Loucy (cell line): ENCODE measurements around the gene CTNNA2.

Experiments used
- H2AFZ ChIP-seq: fragments of 200-600 bp; sonication (generic); 2 replicates; pipeline ENCODE4 v1.6.0; 2016; ENCODE audit warnings: antibody characterized with exemption, mild to moderate bottlenecking, low read length, moderate library complexity
- H3F3A ChIP-seq: fragments of 200-600 bp; 2 replicates; pipeline ENCODE4 v1.6.0; 2016; ENCODE audit warnings: antibody characterized with exemption, low read depth, mild to moderate bottlenecking
- H3K27me3 ChIP-seq: fragments of 200-600 bp; sonication (generic); 2 replicates; pipeline ENCODE4 v1.6.1; 2014; ENCODE audit warnings: low read length, mild to moderate bottlenecking; ENCODE audit not compliant: insufficient read depth, poor library complexity, severe bottlenecking
- H3K36me3 ChIP-seq: fragments of 200-600 bp; sonication (generic); 2 replicates; pipeline ENCODE4 v1.6.1; 2016; ENCODE audit warnings: low read length; ENCODE audit not compliant: insufficient read depth
- H3K4me1 ChIP-seq: fragments of 200-600 bp; sonication (generic); 2 replicates; pipeline ENCODE4 v1.5.1; 2014; ENCODE audit warnings: low read length, mild to moderate bottlenecking; ENCODE audit not compliant: insufficient read depth, poor library complexity, severe bottlenecking
- H3K4me2 ChIP-seq: fragments of 200-600 bp; sonication (generic); 2 replicates; pipeline ENCODE4 v1.6.0; 2014; ENCODE audit warnings: antibody characterized with exemption, low read length, low read depth, mild to moderate bottlenecking; ENCODE audit not compliant: poor library complexity, severe bottlenecking
- H3K4me3 ChIP-seq: fragments of 200-600 bp; sonication (generic); 2 replicates; pipeline ENCODE4 v1.5.1; 2014; ENCODE audit warnings: low read length, mild to moderate bottlenecking, mixed read lengths; ENCODE audit not compliant: poor library complexity, severe bottlenecking
- H3K79me2 ChIP-seq: fragments of 200-600 bp; sonication (generic); 2 replicates; pipeline ENCODE4 v1.6.1; 2014; ENCODE audit warnings: low read length; ENCODE audit not compliant: insufficient read depth
- H3K9ac ChIP-seq: fragments of 200-600 bp; sonication (generic); 2 replicates; pipeline ENCODE4 v1.6.0; 2014; ENCODE audit warnings: mild to moderate bottlenecking, low read depth, low read length, moderate library complexity; ENCODE audit not compliant: poor library complexity, severe bottlenecking
- H3K9me2 ChIP-seq: fragments of 200-600 bp; sonication (generic); replicated peaks from 2 replicates; pipeline ENCODE4 v1.6.1; 2016; ENCODE audit warnings: low read depth, low read length, mixed read lengths
- H3K9me3 ChIP-seq: fragments of 200-600 bp; sonication (generic); 2 replicates; pipeline ENCODE4 v1.6.1; 2014; ENCODE audit warnings: mild to moderate bottlenecking, antibody characterized with exemption, low read length, low read depth; ENCODE audit not compliant: insufficient read depth
- H4K20me1 ChIP-seq: fragments of 200-600 bp; sonication (generic); 2 replicates; pipeline ENCODE4 v1.6.0; 2014; ENCODE audit warnings: antibody characterized with exemption, low read length, mild to moderate bottlenecking; ENCODE audit not compliant: insufficient read depth, poor library complexity, severe bottlenecking
- EZH2phosphoT487 ChIP-seq: fragments of 200-600 bp; IDR thresholded peaks from 2 replicates; pipeline ENCODE4 v1.6.1; 2018; ENCODE audit warnings: antibody characterized with exemption, mild to moderate bottlenecking, moderate library complexity, borderline replicate concordance
- TF ChIP-seq, protein P1 (sequence below): fragments of 200-600 bp; sonication (generic); conservative IDR thresholded peaks from 2 replicates; pipeline ENCODE4 v1.5.1; 2014; ENCODE audit warnings: mild to moderate bottlenecking, antibody characterized with exemption, low read length

Gene CTNNA2

DNA sequence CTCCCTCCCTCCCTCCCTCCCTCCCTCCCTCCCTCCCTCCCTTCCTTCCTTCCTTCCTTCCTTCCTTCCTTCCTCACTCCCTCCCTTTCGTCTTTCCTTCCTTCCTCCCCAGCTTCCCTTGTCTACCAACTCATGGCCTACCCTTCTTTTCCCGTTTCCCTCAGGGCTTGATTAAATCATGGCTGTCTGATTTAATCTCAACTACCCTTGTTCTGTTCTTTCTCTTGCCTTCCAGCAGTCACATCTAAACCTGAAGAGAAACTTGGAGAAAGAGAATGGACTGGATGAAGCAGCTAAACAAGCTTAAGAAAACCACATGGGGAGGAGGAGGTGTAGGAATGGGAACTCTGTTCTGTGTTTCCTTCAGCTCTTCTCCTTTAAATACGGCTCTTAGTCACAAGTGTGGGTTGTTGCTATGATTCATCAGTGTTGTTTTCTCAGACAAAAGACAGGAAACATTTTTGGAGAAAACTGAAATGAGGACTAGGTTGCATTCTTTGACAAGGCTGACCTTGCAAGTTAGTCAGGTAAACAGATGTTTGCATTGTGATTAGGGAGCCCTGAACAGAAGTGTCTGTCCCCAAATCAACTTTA lies 613.8 kb downstream of the CTNNA2 start:
- H3K9me2 ChIP-seq = no peaks in the 10 kb centered on the region
- H3K36me3 ChIP-seq = no peaks in the 10 kb centered on the region
- no peaks in the 10 kb centered on the region for H3K27me3 ChIP-seq
- no peaks in the 10 kb centered on the region for H3F3A ChIP-seq
- H2AFZ ChIP-seq = no peak overlapping the region
- no peak overlapping the region for H3K4me3 ChIP-seq
- TF ChIP-seq, protein P1, sequence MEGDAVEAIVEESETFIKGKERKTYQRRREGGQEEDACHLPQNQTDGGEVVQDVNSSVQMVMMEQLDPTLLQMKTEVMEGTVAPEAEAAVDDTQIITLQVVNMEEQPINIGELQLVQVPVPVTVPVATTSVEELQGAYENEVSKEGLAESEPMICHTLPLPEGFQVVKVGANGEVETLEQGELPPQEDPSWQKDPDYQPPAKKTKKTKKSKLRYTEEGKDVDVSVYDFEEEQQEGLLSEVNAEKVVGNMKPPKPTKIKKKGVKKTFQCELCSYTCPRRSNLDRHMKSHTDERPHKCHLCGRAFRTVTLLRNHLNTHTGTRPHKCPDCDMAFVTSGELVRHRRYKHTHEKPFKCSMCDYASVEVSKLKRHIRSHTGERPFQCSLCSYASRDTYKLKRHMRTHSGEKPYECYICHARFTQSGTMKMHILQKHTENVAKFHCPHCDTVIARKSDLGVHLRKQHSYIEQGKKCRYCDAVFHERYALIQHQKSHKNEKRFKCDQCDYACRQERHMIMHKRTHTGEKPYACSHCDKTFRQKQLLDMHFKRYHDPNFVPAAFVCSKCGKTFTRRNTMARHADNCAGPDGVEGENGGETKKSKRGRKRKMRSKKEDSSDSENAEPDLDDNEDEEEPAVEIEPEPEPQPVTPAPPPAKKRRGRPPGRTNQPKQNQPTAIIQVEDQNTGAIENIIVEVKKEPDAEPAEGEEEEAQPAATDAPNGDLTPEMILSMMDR = no peak
- no peak for TF ChIP-seq EZH2phosphoT487
- H3K4me2 ChIP-seq = no peak overlapping the region
- no peaks in the 10 kb centered on the region for H3K9me3 ChIP-seq
- H3K79me2 ChIP-seq = no peaks in the 10 kb centered on the region
- no peaks in the 10 kb centered on the region for H4K20me1 ChIP-seq
- H3K9ac ChIP-seq = no peak overlapping the region
- H3K4me1 ChIP-seq = no peaks in the 10 kb centered on the region

DNA sequence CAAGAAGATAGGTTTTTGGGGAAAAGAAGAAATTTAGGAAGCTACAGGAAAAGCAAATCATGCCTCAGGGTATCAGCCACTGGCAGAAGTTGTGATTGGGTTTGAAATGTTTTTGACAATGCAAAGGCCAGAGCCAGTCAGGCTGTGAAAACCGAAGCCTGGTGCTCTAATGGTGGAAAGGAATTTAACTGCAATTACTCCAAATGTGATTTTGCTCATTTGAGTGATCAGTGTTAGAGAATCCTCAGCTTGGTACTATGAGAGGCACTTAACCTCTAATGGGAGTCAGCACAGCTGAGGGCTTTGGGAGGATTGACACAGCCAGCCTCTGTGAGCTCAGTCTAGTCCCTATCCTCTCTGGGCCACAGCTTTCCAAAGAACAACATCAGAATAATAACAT lies 615.2 kb downstream of the CTNNA2 start:
- Histone ChIP-seq H3K36me3 (no peaks in the 10 kb centered on the region), H3K9ac (no peak overlapping the region), H3K79me2 (no peaks in the 10 kb centered on the region), H2AFZ (no peak overlapping the region), H3K27me3 (no peaks in the 10 kb centered on the region), H3F3A (no peaks in the 10 kb centered on the region), H3K4me2 (no peak overlapping the region), H4K20me1 (no peaks in the 10 kb centered on the region), H3K9me2 (no peaks in the 10 kb centered on the region), H3K4me3 (no peak overlapping the region), H3K4me1 (no peaks in the 10 kb centered on the region), H3K9me3 (no peaks in the 10 kb centered on the region)
- TF ChIP-seq, protein P1 = no peak
- no peak for TF ChIP-seq EZH2phosphoT487

DNA sequence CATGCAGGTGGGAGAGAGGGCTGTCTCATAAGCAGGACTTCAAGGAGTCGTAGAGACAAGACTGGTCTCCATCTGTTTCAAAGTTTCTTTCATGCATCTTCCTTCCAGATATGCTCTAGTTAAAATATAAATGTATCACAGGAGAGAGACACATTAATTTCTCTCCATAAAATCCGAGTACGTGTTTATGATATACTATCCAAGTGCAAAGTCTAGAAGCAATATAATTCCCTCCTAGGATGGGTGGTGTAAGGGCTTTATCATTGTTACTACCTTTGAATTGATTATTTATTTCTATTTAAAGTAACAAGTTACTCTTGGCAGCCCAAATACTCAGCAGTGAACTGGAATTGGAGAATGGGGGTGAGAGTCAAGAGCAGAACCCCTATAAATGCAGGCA lies 619.4 kb downstream of the CTNNA2 start:
- H3K4me2 ChIP-seq = no peak overlapping the region
- no peaks in the 10 kb centered on the region for H3K27me3 ChIP-seq
- no peaks in the 10 kb centered on the region for H3F3A ChIP-seq
- no peaks in the 10 kb centered on the region for H3K9me3 ChIP-seq
- no peaks in the 10 kb centered on the region for H4K20me1 ChIP-seq
- no peak overlapping the region for H3K4me3 ChIP-seq
- TF ChIP-seq, protein P1 = no peak
- TF ChIP-seq EZH2phosphoT487 = no peak
- no peaks in the 10 kb centered on the region for H3K4me1 ChIP-seq
- no peak overlapping the region for H3K9ac ChIP-seq
- H2AFZ ChIP-seq = no peak overlapping the region
- H3K9me2 ChIP-seq = no peaks in the 10 kb centered on the region
- no peaks in the 10 kb centered on the region for H3K36me3 ChIP-seq
- no peaks in the 10 kb centered on the region for H3K79me2 ChIP-seq
